Rectal smooth muscle tissue (tissue), 1 donor: ENCODE data around the gene LIAS.
"Not testable (repeated sequence)": the region's sequence is repeated elsewhere in the genome, so short reads cannot be mapped to it uniquely, and the experiment has no call there.

Source experiments
- H3K27ac ChIP-seq: one replicate; pipeline ENCODE4 v1.7.0; 2013; ENCODE audit warnings: low read depth, low read length, inconsistent platforms
- H3K27me3 ChIP-seq: one replicate; pipeline ENCODE4 v1.7.0; 2013; ENCODE audit warnings: low read length; ENCODE audit not compliant: control insufficient read depth, insufficient read depth
- H3K36me3 ChIP-seq: one replicate; pipeline ENCODE4 v1.7.0; 2013; ENCODE audit warnings: low read length; ENCODE audit not compliant: control insufficient read depth, insufficient read depth
- H3K4me1 ChIP-seq: one replicate; pipeline ENCODE4 v1.7.0; 2013; ENCODE audit warnings: low read length; ENCODE audit not compliant: control insufficient read depth, insufficient read depth
- H3K4me3 ChIP-seq: one replicate; pipeline ENCODE4 v1.7.0; 2013; ENCODE audit warnings: low read length
- H3K9ac ChIP-seq: one replicate; pipeline ENCODE4 v1.7.0; 2013; ENCODE audit warnings: low read length

The LIAS gene

GRCh38 chr4:39458505-39459300 lies at the start of gene LIAS, which contains the start of gene RPL9:
TSS of gene LIAS (plus strand) at chr4:39459056. CDS start at chr4:39459118, 62 bp downstream.
TSS of gene RPL9 (minus strand) at chr4:39458922. CDS start at chr4:39458439, 483 bp downstream.
- H3K36me3 ChIP-seq, result peaks cover 8% of the 10 kb centered on the region

GRCh38 chr4:39410415-39410814 lies 48.4 kb upstream of the LIAS start:
- H3K27ac ChIP-seq, result no peak overlapping the region
- no peaks in the 10 kb centered on the region for H3K4me1 ChIP-seq
- no peaks in the 10 kb centered on the region for H3K36me3 ChIP-seq
- no peak overlapping the region for H3K9ac ChIP-seq
- H3K27me3 ChIP-seq, result no peaks in the 10 kb centered on the region
- no peak overlapping the region for H3K4me3 ChIP-seq

More at GRCh38 chr4:39458505-39459300, at the start of gene LIAS, which contains the start of gene RPL9:
- H3K27ac ChIP-seq, result peak within 1 kb of the TSS; percentile 93
- H3K27me3 ChIP-seq, result no peaks in the 10 kb centered on the region
- peaks cover 13% of the 10 kb centered on the region for H3K4me1 ChIP-seq
- H3K9ac ChIP-seq, result peak within 1 kb of the TSS; percentile 77
- H3K4me3 ChIP-seq, result peak within 1 kb of the TSS; percentile 78

GRCh38 chr4:39411561-39411960 lies 47.3 kb upstream of the LIAS start:
- H3K4me1 ChIP-seq, H3K36me3 ChIP-seq, H3K27ac ChIP-seq, H3K9ac ChIP-seq, H3K27me3 ChIP-seq, H3K4me3 ChIP-seq: not testable (repeated sequence)

GRCh38 chr4:39415678-39416283 lies 43.1 kb upstream of the LIAS start:
- H3K36me3 ChIP-seq, result no peaks in the 10 kb centered on the region
- H3K27me3 ChIP-seq, result no peaks in the 10 kb centered on the region
- H3K4me1 ChIP-seq, result no peaks in the 10 kb centered on the region
- H3K27ac ChIP-seq, result no peak overlapping the region
- no peak overlapping the region for H3K4me3 ChIP-seq
- H3K9ac ChIP-seq, result no peak overlapping the region

GRCh38 chr4:39422247-39422646 lies 36.6 kb upstream of the LIAS start:
- no peaks in the 10 kb centered on the region for H3K36me3 ChIP-seq
- no peak overlapping the region for H3K27ac ChIP-seq
- H3K4me1 ChIP-seq, result no peaks in the 10 kb centered on the region
- no peak overlapping the region for H3K9ac ChIP-seq
- H3K4me3 ChIP-seq, result no peak overlapping the region
- no peaks in the 10 kb centered on the region for H3K27me3 ChIP-seq

- not testable (repeated sequence) for H3K27ac ChIP-seq, H3K9ac ChIP-seq, H3K36me3 ChIP-seq, H3K27me3 ChIP-seq, H3K4me3 ChIP-seq, H3K4me1 ChIP-seq
Observed at GRCh38 chr4:39425297-39425696, 33.6 kb upstream of the LIAS start.

GRCh38 chr4:39426728-39427127 lies 32.1 kb upstream of the LIAS start:
- Histone ChIP-seq H3K36me3 (no peaks in the 10 kb centered on the region), H3K4me3 (no peak overlapping the region)

GRCh38 chr4:39427520-39428114 lies 31.2 kb upstream of the LIAS start:
- H3K9ac ChIP-seq, result no peak overlapping the region
- H3K36me3 ChIP-seq, result no peaks in the 10 kb centered on the region
- no peaks in the 10 kb centered on the region for H3K27me3 ChIP-seq
- H3K4me3 ChIP-seq, result no peak overlapping the region
- H3K4me1 ChIP-seq, result no peaks in the 10 kb centered on the region
- no peak overlapping the region for H3K27ac ChIP-seq

More at GRCh38 chr4:39426728-39427127, 32.1 kb upstream of the LIAS start:
- H3K27me3 ChIP-seq, result no peaks in the 10 kb centered on the region
- H3K4me1 ChIP-seq, result no peaks in the 10 kb centered on the region
- H3K9ac ChIP-seq, result no peak overlapping the region
- no peak overlapping the region for H3K27ac ChIP-seq

GRCh38 chr4:39429476-39430334 lies 29.2 kb upstream of the LIAS start:
- H3K36me3 ChIP-seq, result no peaks in the 10 kb centered on the region
- no peak overlapping the region for H3K4me3 ChIP-seq
- no peaks in the 10 kb centered on the region for H3K27me3 ChIP-seq
- no peak overlapping the region for H3K27ac ChIP-seq
- H3K9ac ChIP-seq, result no peak overlapping the region
- no peaks in the 10 kb centered on the region for H3K4me1 ChIP-seq

GRCh38 chr4:39433878-39434492 lies 24.9 kb upstream of the LIAS start:
- H3K36me3 ChIP-seq, result no peaks in the 10 kb centered on the region
- H3K27ac ChIP-seq, result no peak overlapping the region
- no peaks in the 10 kb centered on the region for H3K27me3 ChIP-seq
- no peaks in the 10 kb centered on the region for H3K4me1 ChIP-seq
- H3K4me3 ChIP-seq, result no peak overlapping the region
- no peak overlapping the region for H3K9ac ChIP-seq

GRCh38 chr4:39435659-39436563 lies 22.9 kb upstream of the LIAS start:
- Histone ChIP-seq H3K4me3 (no peak overlapping the region), H3K27me3 (no peaks in the 10 kb centered on the region), H3K4me1 (no peaks in the 10 kb centered on the region), H3K36me3 (no peaks in the 10 kb centered on the region), H3K27ac (no peak overlapping the region), H3K9ac (no peak overlapping the region)
